Panc1 (cell line): ENCODE results near the gene MSLN. TPM values are rescaled to one million over a fixed set of nuclear protein-coding genes. Genes with fewer than 3 reads are reported as not detected.
A peak's percentile ranks its signal among the peaks of the same experiment; 100 is the strongest.

Experiments used
- ATAC-seq: fragments of 200-7000 bp; cut with Tn5 transposase; 2 replicates; pipeline ENCODE4 v1.9.1; 2020; ENCODE audit warnings: mild to moderate bottlenecking, moderate library complexity
- BruUV-seq: library from RNA; stranded (reverse); fragments of 400-500 nt; replicated peaks from 2 replicates; lab custom pipeline; 2021; lab: Mats Ljungman, UMichigan
- CTCF ChIA-PET: fragments of 300-600 bp; sonication (Branson Sonifier 250); formaldehyde crosslinking; loops from one replicate; lab custom pipeline; 2022; ENCODE audit warnings: antibody characterized with exemption; lab: Charles Lee
- POLR2A ChIA-PET: fragments of 300-600 bp; sonication (Branson Sonifier 250); formaldehyde crosslinking; loops from one replicate; lab custom pipeline; 2022; ENCODE audit warnings: antibody characterized with exemption; lab: Charles Lee
- DNase-seq: peaks from one replicate; pipeline ENCODE4 v3.0.0-alpha.2; 2010; ENCODE audit warnings: low read depth, low spot score
- H3K27ac ChIP-seq: 2 replicates; pipeline ENCODE4 v1.5.1; 2011; ENCODE audit warnings: mild to moderate bottlenecking, low read length, inconsistent platforms
- H3K27me3 ChIP-seq: fragments of 200-500 bp; sonication (Bioruptor generic); 2 replicates; pipeline ENCODE4 v1.6.0; 2014; ENCODE audit warnings: low read length, inconsistent platforms; ENCODE audit not compliant: control insufficient read depth, insufficient read depth
- H3K36me3 ChIP-seq: fragments of 200-500 bp; sonication (Bioruptor generic); 2 replicates; pipeline ENCODE4 v1.5.1; 2014; ENCODE audit warnings: inconsistent platforms, mild to moderate bottlenecking, low read length, moderate library complexity; ENCODE audit not compliant: control insufficient read depth, insufficient read depth
- H3K4me1 ChIP-seq: 2 replicates; pipeline ENCODE4 v1.5.1; 2011; ENCODE audit warnings: inconsistent platforms, mild to moderate bottlenecking, low read length, moderate library complexity; ENCODE audit not compliant: control insufficient read depth, insufficient read depth
- H3K4me3 ChIP-seq, 2 experiments: 2 replicates each; pipeline ENCODE4 v1.5.1; 2011 to 2012; ENCODE audit warnings: low read depth in 2 of 2, low read length in 2 of 2, mild to moderate bottlenecking in 2 of 2, inconsistent platforms in 1 of 2, moderate library complexity in 1 of 2
- H3K9me3 ChIP-seq: fragments of 200-500 bp; sonication (Bioruptor generic); 2 replicates; pipeline ENCODE4 v1.5.1; 2014; ENCODE audit warnings: low read depth, mild to moderate bottlenecking, inconsistent platforms, low read length, moderate library complexity; ENCODE audit not compliant: control insufficient read depth, insufficient read depth
- POLR2AphosphoS5 ChIP-seq: IDR thresholded peaks from 2 replicates; pipeline ENCODE4 v1.6.1; 2012; ENCODE audit warnings: mild to moderate bottlenecking, low read depth, low read length, moderate library complexity
- SIN3A ChIP-seq: IDR thresholded peaks from 2 replicates; pipeline ENCODE4 v1.6.1; 2012; ENCODE audit warnings: low read depth, mild to moderate bottlenecking, low read length, moderate library complexity, borderline replicate concordance; ENCODE audit not compliant: insufficient read depth
- TCF7L2 ChIP-seq: IDR thresholded peaks from 2 replicates; pipeline ENCODE4 v1.6.1; 2011; ENCODE audit warnings: mild to moderate bottlenecking, low read depth, low read length, inconsistent platforms
- in situ Hi-C: cut with HindIII; loops from 2 replicates; pipeline ENCODE4 v1.10.0; 2016; ENCODE audit warnings: low sequenced_read_pairs, low pct_unique_long_range_greater_than_20kb
- intact Hi-C: fragments of 100-400 bp; cut with micrococcal nuclease; formaldehyde crosslinking; loops from one replicate; pipeline ENCODE4 v1.10.0; 2022; ENCODE audit not compliant: unreplicated experiment
- total RNA-seq: library from RNA; stranded (reverse); gene quantifications from one replicate; pipeline ENCODE4 v1.2.1, GENCODE V29; 2021; ENCODE audit not compliant: unreplicated experiment
- TF ChIP-seq, protein P1 (sequence below): fragments of 450-650 bp; IDR thresholded peaks from 2 replicates; pipeline ENCODE4 v1.5.1; 2017; ENCODE audit warnings: mild to moderate bottlenecking
- TF ChIP-seq, protein P2 (sequence below), 2 experiments: IDR thresholded peaks; 2 replicates each; pipeline ENCODE4 v1.6.1; 2011 to 2012; ENCODE audit warnings: low read depth in 2 of 2, control low read depth in 1 of 2, low read length in 1 of 2, mild to moderate bottlenecking in 1 of 2, moderate library complexity in 1 of 2; ENCODE audit not compliant: insufficient read depth in 1 of 2

The MSLN gene
- total RNA-seq, 1 experiment from 2014 or later: 1.1 TPM

DNA sequence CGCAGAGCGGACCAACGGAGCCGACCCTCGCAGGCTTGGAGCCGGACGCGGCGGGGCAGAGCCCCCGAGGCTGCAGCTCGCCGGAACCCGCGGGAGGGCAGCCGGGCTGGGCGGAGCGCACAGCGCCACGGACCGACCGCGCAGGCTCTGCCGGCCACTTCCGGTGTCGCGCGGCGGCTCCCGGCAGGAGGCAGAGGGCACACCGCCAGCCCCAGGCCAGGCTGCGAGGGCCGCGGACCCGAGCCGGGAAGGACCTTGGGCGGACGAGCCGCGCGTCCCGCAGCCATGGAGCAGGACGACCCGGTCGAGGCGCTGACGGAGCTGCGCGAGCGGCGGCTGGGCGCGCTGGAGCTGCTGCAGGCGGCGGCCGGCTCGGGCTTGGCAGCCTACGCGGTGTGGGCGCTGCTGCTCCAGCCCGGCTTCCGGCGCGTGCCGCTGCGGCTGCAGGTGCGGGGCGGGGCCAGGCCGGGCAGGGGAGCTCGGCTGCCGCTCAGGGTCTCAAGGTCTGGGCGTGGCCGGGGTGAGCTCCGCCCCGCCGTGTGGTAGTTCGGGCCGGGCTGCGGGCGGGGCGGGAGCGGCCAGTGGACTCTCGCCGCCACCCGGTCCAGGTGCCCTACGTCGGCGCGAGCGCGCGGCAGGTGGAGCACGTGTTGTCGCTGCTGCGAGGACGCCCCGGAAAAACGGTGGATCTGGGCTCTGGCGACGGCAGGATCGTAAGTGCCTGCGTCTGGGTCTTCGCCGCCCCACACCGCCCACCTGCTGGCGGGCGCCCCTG is 39.4 kb upstream of the MSLN start, which contains the start of gene ANTKMT:
Gene ANTKMT (plus strand): TSS at position 157 of the 775 bp plus-strand sequence. CDS start 129 bp downstream, at position 286.
- Histone ChIP-seq H3K4me3 (peak within 1 kb of the TSS; percentile 72 to 77), H3K27me3 (no peaks in the 10 kb centered on the region), H3K27ac (peak within 1 kb of the TSS; percentile 93), H3K4me1 (peaks cover 45% of the 10 kb centered on the region), H3K9me3 (no peaks in the 10 kb centered on the region), H3K36me3 (no peaks in the 10 kb centered on the region; the same call in 1 of the 2 replicates)
- in situ Hi-C loops: no loop called here
- no TSS peak for BruUV-seq
- ChIA-PET CTCF (interaction anchor here (0.6 to 1.1 kb wide), 3 partner anchors 9 to 88 kb away, joined by 3 read pairs; no protein-coding TSS in a partner anchor), POLR2A (interaction anchor here (0.6 to 1.2 kb wide), 2 partner anchors 9 to 285 kb away, joined by 5 to 8 read pairs; no protein-coding TSS in a partner anchor)
- peak; percentile 70 for ATAC-seq
- intact Hi-C loops: no loop called here
- no peak for DNase-seq
- TF ChIP-seq POLR2AphosphoS5 (peak; percentile 31), TCF7L2 (no peak), SIN3A (no peak)
- TF ChIP-seq, protein P1, sequence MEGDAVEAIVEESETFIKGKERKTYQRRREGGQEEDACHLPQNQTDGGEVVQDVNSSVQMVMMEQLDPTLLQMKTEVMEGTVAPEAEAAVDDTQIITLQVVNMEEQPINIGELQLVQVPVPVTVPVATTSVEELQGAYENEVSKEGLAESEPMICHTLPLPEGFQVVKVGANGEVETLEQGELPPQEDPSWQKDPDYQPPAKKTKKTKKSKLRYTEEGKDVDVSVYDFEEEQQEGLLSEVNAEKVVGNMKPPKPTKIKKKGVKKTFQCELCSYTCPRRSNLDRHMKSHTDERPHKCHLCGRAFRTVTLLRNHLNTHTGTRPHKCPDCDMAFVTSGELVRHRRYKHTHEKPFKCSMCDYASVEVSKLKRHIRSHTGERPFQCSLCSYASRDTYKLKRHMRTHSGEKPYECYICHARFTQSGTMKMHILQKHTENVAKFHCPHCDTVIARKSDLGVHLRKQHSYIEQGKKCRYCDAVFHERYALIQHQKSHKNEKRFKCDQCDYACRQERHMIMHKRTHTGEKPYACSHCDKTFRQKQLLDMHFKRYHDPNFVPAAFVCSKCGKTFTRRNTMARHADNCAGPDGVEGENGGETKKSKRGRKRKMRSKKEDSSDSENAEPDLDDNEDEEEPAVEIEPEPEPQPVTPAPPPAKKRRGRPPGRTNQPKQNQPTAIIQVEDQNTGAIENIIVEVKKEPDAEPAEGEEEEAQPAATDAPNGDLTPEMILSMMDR: no peak
- TF ChIP-seq, protein P2, sequence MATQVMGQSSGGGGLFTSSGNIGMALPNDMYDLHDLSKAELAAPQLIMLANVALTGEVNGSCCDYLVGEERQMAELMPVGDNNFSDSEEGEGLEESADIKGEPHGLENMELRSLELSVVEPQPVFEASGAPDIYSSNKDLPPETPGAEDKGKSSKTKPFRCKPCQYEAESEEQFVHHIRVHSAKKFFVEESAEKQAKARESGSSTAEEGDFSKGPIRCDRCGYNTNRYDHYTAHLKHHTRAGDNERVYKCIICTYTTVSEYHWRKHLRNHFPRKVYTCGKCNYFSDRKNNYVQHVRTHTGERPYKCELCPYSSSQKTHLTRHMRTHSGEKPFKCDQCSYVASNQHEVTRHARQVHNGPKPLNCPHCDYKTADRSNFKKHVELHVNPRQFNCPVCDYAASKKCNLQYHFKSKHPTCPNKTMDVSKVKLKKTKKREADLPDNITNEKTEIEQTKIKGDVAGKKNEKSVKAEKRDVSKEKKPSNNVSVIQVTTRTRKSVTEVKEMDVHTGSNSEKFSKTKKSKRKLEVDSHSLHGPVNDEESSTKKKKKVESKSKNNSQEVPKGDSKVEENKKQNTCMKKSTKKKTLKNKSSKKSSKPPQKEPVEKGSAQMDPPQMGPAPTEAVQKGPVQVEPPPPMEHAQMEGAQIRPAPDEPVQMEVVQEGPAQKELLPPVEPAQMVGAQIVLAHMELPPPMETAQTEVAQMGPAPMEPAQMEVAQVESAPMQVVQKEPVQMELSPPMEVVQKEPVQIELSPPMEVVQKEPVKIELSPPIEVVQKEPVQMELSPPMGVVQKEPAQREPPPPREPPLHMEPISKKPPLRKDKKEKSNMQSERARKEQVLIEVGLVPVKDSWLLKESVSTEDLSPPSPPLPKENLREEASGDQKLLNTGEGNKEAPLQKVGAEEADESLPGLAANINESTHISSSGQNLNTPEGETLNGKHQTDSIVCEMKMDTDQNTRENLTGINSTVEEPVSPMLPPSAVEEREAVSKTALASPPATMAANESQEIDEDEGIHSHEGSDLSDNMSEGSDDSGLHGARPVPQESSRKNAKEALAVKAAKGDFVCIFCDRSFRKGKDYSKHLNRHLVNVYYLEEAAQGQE (IDR thresholded peaks at IDR 0.05; ENCODE audit: insufficient read depth in 1 of 2, low read depth in 2 of 2, low read length in 1 of 2): peak in 1 of 2 experiments; percentile 66; a peak in 2 of 4 replicates

- POLR2A ChIA-PET: interaction anchor here (0.6 to 1.2 kb wide), 2 partner anchors 9 to 284 kb away, joined by 5 to 8 read pairs; no protein-coding TSS in a partner anchor
- no peak for TF ChIP-seq TCF7L2
- TF ChIP-seq, protein P1: no peak
- no peak for TF ChIP-seq SIN3A
- no peak; the same call in 1 of the 2 replicates for TF ChIP-seq POLR2AphosphoS5
- TF ChIP-seq, protein P2 (IDR thresholded peaks at IDR 0.05; ENCODE audit: insufficient read depth in 1 of 2, low read depth in 2 of 2, low read length in 1 of 2): no peak
- H3K4me3 ChIP-seq: peak overlapping the region; percentile 46 to 77
- H3K27me3 ChIP-seq: no peaks in the 10 kb centered on the region
- no peaks in the 10 kb centered on the region; the same call in 1 of the 2 replicates for H3K36me3 ChIP-seq
- H3K27ac ChIP-seq: peak overlapping the region; percentile 72
- BruUV-seq: TSS peak; percentile 56
- in situ Hi-C loops (no loop called here), intact Hi-C loops (no loop called here)
- H3K4me1 ChIP-seq: peaks cover 42% of the 10 kb centered on the region
- CTCF ChIA-PET: interaction anchor here (0.6 kb wide), 2 partner anchors 18 to 87 kb away, joined by 3 read pairs; no protein-coding TSS in a partner anchor
- DNase-seq: no peak
- no peak for ATAC-seq
- H3K9me3 ChIP-seq: no peaks in the 10 kb centered on the region
Observed at GRCh38 chr16:721765-722540, 38.6 kb upstream of the MSLN start.
